PC-3 (cell line): ENCODE results near the gene LRP1B. TPM values are rescaled to one million over a fixed set of nuclear protein-coding genes. Genes with fewer than 3 reads are reported as not detected.

Source experiments
- ATAC-seq: fragments of 200-7000 bp; cut with Tn5 transposase; 2 replicates; pipeline ENCODE4 v1.9.1; 2020; ENCODE audit warnings: mild to moderate bottlenecking, moderate library complexity
- BruUV-seq: library from RNA; stranded (reverse); fragments of 400-500 nt; replicated peaks from 2 replicates; lab custom pipeline; 2021; lab: Mats Ljungman, UMichigan
- CTCF ChIA-PET: fragments of 300-600 bp; sonication (Branson Sonifier 250); formaldehyde crosslinking; loops from one replicate; lab custom pipeline; 2022; ENCODE audit warnings: antibody characterized with exemption; lab: Charles Lee
- POLR2A ChIA-PET: fragments of 300-600 bp; sonication (Branson Sonifier 250); formaldehyde crosslinking; loops from one replicate; lab custom pipeline; 2022; ENCODE audit warnings: antibody characterized with exemption; ENCODE audit not compliant: unreplicated experiment; lab: Charles Lee
- DNase-seq: peaks from one replicate; pipeline ENCODE4 v3.0.0-alpha.2; 2015
- H2AFZ ChIP-seq: fragments of 300-600 bp; sonication (generic); 2 replicates; pipeline ENCODE4 v1.6.0; 2016; ENCODE audit warnings: antibody characterized with exemption, low read length
- H3F3A ChIP-seq: fragments of 300-600 bp; sonication (generic); one replicate; pipeline ENCODE4 v1.6.0; 2017; ENCODE audit warnings: antibody characterized with exemption, low read length, control low read depth, mild to moderate bottlenecking; ENCODE audit not compliant: unreplicated experiment
- H3K27ac ChIP-seq: fragments of 300-600 bp; sonication (generic); 2 replicates; pipeline ENCODE4 v1.5.1; 2016; ENCODE audit warnings: mild to moderate bottlenecking, low read length
- H3K27me3 ChIP-seq: fragments of 300-600 bp; sonication (generic); 2 replicates; pipeline ENCODE4 v1.6.1; 2016; ENCODE audit warnings: low read length, mixed read lengths
- H3K36me3 ChIP-seq: fragments of 300-600 bp; sonication (generic); 2 replicates; pipeline ENCODE4 v1.6.1; 2016; ENCODE audit warnings: low read depth, mixed run types, low read length, mixed read lengths
- H3K4me1 ChIP-seq: fragments of 300-600 bp; sonication (generic); 2 replicates; pipeline ENCODE4 v1.5.1; 2016; ENCODE audit warnings: low read length; ENCODE audit not compliant: insufficient read depth
- H3K4me2 ChIP-seq: fragments of 300-600 bp; sonication (generic); 2 replicates; pipeline ENCODE4 v1.6.0; 2016; ENCODE audit warnings: low read length
- H3K4me3 ChIP-seq: fragments of 300-600 bp; sonication (generic); 2 replicates; pipeline ENCODE4 v1.5.1; 2016; ENCODE audit warnings: mild to moderate bottlenecking, low read length, mixed read lengths
- H3K79me2 ChIP-seq: fragments of 300-600 bp; sonication (generic); 2 replicates; pipeline ENCODE4 v1.6.1; 2017; ENCODE audit warnings: low read length, mixed read lengths
- H3K9ac ChIP-seq: fragments of 300-600 bp; sonication (generic); 2 replicates; pipeline ENCODE4 v1.6.0; 2016; ENCODE audit warnings: mild to moderate bottlenecking, low read length
- H3K9me2 ChIP-seq: fragments of 300-600 bp; sonication (generic); replicated peaks from 2 replicates; pipeline ENCODE4 v1.6.1; 2016; ENCODE audit warnings: mixed run types, low read length, mixed read lengths
- H3K9me3 ChIP-seq: fragments of 300-600 bp; sonication (generic); 2 replicates; pipeline ENCODE4 v1.6.1; 2016; ENCODE audit warnings: low read length, mixed read lengths
- H4K20me1 ChIP-seq: fragments of 300-600 bp; sonication (generic); 2 replicates; pipeline ENCODE4 v1.6.1; 2016; ENCODE audit warnings: low read length, mixed read lengths
- CTCF ChIP-seq: fragments of 300-600 bp; sonication (generic); conservative IDR thresholded peaks from 2 replicates; pipeline ENCODE4 v1.5.1; 2017; ENCODE audit warnings: antibody characterized with exemption, low read depth, mild to moderate bottlenecking, low read length
- EZH2 ChIP-seq: fragments of 300-600 bp; sonication (generic); IDR thresholded peaks from one replicate; pipeline ENCODE4 v1.6.1; 2017; ENCODE audit warnings: antibody characterized with exemption, mild to moderate bottlenecking, low read length; ENCODE audit not compliant: unreplicated experiment
- EZH2phosphoT487 ChIP-seq: fragments of 300-600 bp; sonication (generic); IDR thresholded peaks from 2 replicates; pipeline ENCODE4 v1.6.1; 2018; ENCODE audit warnings: mild to moderate bottlenecking, antibody characterized with exemption, low read length, borderline replicate concordance
- intact Hi-C: fragments of 100-400 bp; cut with micrococcal nuclease; formaldehyde crosslinking; loops from 2 replicates; pipeline ENCODE4 v1.9.0; 2023
- total RNA-seq: library from RNA; depleted of rRNA; stranded (reverse); fragments of >200 nt; gene quantifications from 2 replicates; pipeline ENCODE4 v1.2.3, GENCODE V29; 2014

The LRP1B gene
- total RNA-seq, 1 experiment from 2014 or later = 0.04 TPM

- H3K9ac ChIP-seq = peak overlapping the region; percentile 7; the same call in 1 of the 2 replicates
These were observed 1109.7 kb downstream of the LRP1B start for GRCh38 chr2:141021109-141021508.

GRCh38 chr2:141020346-141020745, 1110.5 kb downstream of the LRP1B start:
- H3K4me1 ChIP-seq = peaks cover 18% of the 10 kb centered on the region
- intact Hi-C loops = no loop called here
- peak overlapping the region; percentile 79 for H3K27ac ChIP-seq

More at GRCh38 chr2:141021109-141021508, 1109.7 kb downstream of the LRP1B start:
- CTCF ChIA-PET = interaction anchor here (0.6 kb wide), 1 partner anchor 12 kb away, joined by 4 read pairs; no protein-coding TSS in a partner anchor
- DNase-seq (peak; percentile 92), ATAC-seq (peak; percentile 94)
- POLR2A ChIA-PET = no interaction called here
- Histone ChIP-seq H3K9me3 (no peaks in the 10 kb centered on the region), H4K20me1 (no peaks in the 10 kb centered on the region), H3K79me2 (no peaks in the 10 kb centered on the region), H3K4me3 (no peak overlapping the region), H3F3A (no peaks in the 10 kb centered on the region), H3K4me2 (peak overlapping the region; percentile 28), H3K4me1 (peaks cover 18% of the 10 kb centered on the region), H2AFZ (peak overlapping the region; percentile 33), H3K9me2 (no peaks in the 10 kb centered on the region), H3K27me3 (no peaks in the 10 kb centered on the region), H3K36me3 (no peaks in the 10 kb centered on the region), H3K27ac (peak overlapping the region; percentile 79)
- no peak for TF ChIP-seq CTCF
- TF ChIP-seq EZH2phosphoT487 = no peak
- no peak for TF ChIP-seq EZH2
- intact Hi-C loops = no loop called here
- no TSS peak for BruUV-seq

More at GRCh38 chr2:141020346-141020745, 1110.5 kb downstream of the LRP1B start:
- Histone ChIP-seq H3K4me3 (no peak overlapping the region), H3K36me3 (no peaks in the 10 kb centered on the region), H4K20me1 (no peaks in the 10 kb centered on the region), H3K9me2 (no peaks in the 10 kb centered on the region), H3K79me2 (no peaks in the 10 kb centered on the region), H2AFZ (peak overlapping the region; percentile 33), H3F3A (no peaks in the 10 kb centered on the region), H3K4me2 (peak overlapping the region; percentile 28), H3K9ac (peak overlapping the region; percentile 7; the same call in 1 of the 2 replicates), H3K9me3 (no peaks in the 10 kb centered on the region), H3K27me3 (no peaks in the 10 kb centered on the region)
- no TSS peak for BruUV-seq
- POLR2A ChIA-PET = no interaction called here
- DNase-seq = no peak
- ATAC-seq = no peak
- no peak for TF ChIP-seq CTCF
- no peak for TF ChIP-seq EZH2phosphoT487
- TF ChIP-seq EZH2 = no peak
- CTCF ChIA-PET = interaction anchor here (0.6 kb wide), 1 partner anchor 11 kb away, joined by 4 read pairs; no protein-coding TSS in a partner anchor
